Left lobe of liver (tissue), 2 donors: Measurements from ENCODE around the gene NPB. TPM values are rescaled to one million over a fixed set of nuclear protein-coding genes. Genes with fewer than 3 reads are reported as not detected.
A peak's percentile ranks its signal among the peaks of the same experiment; 100 is the strongest.

ENCODE experiments used
- ATAC-seq: fragments of 200-7000 bp; cut with Tn5 transposase; one replicate; pipeline ENCODE4 v1.9.1; 2020; ENCODE audit warnings: mild to moderate bottlenecking, moderate library complexity
- DNase-seq: peaks from one replicate; pipeline ENCODE4 v3.0.0-alpha.2; 2020; ENCODE audit warnings: low spot score
- total RNA-seq: library from RNA; stranded (reverse); gene quantifications from one replicate; pipeline ENCODE4 v1.2.1, GENCODE V29; 2021
- donor health status: DM: no; HTN: no; CAD: no; lungs with moderate emphysema.
- donor health status: DM: no; HTN: yes; CAD: no.

NPB gene
- total RNA-seq, 1 donor from 2014 or later = 0.13 TPM

DNA sequence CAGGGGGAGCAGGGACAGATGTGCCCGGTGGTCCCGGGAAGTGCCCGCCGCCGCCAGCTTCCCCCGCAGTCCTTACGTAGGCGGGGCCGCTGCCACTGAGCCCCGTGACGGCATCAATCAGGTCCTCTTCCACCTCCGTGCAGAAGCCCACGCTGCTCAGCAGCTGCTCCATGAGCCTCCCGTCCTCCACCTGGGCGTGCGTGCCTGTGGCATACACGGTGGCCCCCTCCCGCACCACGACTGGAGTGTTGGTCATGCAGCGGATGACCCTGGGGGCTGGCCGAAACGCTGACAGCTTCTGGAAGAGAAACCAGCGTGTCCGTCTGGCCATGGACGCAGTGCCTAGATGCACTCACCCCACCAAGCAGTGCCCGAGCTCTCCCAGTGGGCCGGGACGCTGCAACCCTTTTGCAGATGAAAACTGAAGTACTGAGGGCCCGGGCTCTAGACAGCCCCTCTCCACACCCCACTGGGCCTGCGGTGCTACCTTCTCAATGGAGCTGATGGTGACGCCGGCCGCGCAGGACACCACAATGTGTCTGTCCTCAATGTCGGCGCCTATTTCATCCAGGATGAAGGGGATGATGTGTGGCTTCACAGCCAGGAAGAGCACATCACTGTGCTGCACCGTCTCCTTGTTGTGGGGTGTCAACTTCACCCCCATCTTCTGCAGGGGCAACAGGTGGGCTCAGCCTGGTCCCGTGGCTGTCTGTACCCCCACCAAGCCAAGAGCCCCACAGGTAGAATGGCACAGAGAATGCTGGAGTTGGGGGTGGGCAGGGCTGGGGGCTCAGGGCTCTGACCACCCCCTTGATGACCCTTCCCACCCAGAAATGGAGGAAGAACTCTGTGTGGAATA lies 33.0 kb downstream of the NPB start:
- no peak for DNase-seq

DNA sequence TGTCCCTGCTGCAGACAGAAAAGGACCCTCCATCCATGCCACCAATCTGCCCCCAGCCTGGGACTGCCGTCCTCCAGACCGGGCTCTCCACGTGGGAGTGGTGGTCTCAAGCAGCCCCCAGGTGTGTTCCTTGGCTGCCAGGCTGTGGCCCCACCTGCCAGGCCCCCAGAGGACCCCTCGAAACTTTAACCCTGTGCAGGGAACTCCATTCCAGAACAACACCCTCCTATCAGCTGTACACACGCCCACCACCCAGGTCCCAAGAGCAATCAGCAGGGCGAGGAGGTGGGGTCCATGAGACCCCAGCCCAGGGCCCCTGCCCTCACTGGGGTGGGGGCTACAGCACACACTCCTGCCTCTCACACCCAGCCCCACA lies 33.7 kb downstream of the NPB start:
- ATAC-seq (no peak), DNase-seq (no peak)

More for the DNA sequence above, 33.0 kb downstream of the NPB start:
- ATAC-seq = no peak

- ATAC-seq (no peak), DNase-seq (no peak)
These were observed 37.2 kb downstream of the NPB start for GRCh38 chr17:81939218-81939617.

DNA sequence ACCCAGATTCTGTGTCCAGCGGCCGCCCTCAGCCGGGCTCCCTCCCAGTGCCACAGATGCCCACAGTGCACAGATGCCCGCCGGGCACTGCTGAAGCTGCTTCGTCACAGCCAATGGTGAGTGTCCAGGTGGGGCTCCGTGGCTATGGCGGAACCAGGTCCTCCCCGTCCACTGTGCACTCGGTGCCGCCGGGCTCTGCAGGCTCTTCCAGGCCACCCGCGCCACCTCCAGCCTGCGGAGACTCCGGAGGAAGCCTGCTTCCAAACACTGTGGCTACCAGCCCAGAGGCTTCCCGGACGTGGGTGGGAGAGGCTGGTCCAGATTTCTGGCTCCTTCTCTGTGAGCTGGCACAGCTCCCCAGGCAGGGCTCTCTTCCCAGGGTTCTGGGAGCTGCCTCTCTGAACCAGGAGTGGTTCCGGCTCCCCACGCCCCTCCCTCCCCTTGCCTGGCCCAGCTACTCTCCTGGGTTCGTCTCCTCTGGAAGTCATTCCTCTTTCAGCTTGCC lies 37.9 kb downstream of the NPB start:
- peak; percentile 4 for ATAC-seq
- no peak for DNase-seq

DNA sequence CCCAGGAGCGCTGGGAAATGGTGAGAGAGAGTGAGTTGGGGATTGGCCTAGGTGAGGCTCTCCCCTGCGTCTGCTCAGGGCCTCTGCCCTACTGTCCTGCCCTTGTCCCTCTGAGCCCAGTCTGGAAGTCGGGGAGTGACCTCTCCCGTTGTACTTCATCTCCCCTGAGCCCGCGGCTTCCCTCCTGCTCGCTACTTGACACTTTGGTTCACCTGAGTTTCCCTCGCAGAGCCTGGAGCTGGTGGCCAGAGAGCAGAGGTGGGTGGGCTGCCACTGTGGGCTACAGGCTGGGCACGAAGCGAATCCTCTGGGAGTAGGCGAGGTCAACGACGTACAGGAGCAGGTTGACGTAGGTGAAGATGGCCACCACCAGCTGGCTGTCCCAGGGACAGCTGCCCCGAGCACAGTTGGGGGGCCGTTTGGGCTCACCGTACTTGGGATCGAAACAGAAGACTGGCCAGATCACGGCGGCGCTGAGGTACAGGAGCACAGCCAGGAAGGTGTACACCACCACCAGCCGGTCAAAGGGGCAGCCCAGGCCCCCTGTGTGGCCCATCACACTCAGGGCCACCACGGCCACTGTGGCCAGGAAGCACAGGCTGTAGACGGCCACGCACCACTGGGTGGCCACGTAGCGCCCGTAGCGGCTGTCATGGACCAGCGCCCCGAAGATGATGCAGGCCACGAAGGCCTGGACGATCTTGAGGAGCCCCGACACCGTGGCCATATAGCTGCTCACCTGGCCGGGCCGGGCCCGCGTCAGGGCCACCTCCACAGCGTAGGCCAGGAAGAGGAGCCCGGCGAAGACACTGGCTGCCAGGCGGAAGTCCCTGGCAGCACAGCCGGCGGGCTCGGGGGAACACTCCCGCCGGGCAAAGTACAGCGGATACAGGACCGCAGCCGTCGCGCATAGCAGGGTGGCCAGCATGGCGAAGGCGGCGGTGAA lies 38.8 kb downstream of the NPB start:
- DNase-seq = no peak
- no peak for ATAC-seq

DNA sequence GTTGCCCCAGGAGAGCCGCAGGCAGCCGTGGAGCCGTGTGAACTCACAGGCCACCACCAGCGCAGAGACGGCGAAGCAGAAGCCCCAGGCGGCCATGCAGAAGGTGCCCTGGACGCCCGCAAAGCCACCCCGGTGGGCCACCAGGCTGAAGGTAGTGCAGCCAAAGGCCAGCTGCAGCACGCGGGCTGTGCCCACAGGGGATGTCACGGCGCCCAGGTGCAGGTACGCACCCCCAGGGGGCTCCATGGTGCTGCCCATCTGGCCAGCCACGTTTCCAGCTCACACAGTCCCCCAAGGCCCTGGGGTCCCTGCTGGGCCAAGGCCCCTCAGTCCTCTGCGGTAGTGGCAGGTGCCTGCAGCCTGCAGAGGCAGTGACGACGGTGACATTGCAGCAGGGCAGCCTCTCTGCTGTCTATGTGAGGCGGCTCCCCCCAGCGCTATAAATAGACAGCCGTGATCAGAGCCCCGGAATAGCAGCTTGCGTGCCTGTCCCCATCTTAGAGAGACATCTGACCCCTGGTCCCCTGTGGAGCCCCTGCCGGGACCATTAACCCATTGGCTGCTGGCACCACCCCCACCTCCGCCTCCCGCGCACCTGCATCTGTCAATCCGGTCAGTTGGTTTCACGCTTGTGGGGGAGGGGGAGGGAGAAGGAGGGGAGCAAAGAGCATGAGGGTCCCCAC lies 39.6 kb downstream of the NPB start:
- no peak for DNase-seq
- ATAC-seq = no peak

DNA sequence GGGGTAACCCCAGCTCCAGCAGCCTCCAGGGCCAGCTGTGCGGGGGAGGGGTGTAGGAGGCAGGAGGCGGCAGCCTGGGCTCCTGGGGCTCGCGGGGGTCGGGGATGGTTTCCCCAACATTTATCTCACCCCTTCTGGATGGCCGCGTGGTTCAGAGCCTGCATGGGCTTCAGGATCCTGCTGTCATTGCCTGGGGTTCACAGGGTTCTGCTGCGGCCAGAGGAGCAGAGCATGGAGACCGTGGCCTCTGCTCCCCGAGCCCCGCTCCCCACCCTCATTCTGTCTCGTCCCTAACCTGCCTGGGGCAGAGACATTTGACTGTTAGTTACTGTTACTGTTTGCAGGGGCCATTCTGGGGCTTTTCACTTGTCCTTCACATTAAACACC lies 40.1 kb downstream of the NPB start:
- ATAC-seq (no peak), DNase-seq (no peak)

GRCh38 chr17:81944858-81945257 lies 42.8 kb downstream of the NPB start:
- DNase-seq (no peak), ATAC-seq (no peak)

DNA sequence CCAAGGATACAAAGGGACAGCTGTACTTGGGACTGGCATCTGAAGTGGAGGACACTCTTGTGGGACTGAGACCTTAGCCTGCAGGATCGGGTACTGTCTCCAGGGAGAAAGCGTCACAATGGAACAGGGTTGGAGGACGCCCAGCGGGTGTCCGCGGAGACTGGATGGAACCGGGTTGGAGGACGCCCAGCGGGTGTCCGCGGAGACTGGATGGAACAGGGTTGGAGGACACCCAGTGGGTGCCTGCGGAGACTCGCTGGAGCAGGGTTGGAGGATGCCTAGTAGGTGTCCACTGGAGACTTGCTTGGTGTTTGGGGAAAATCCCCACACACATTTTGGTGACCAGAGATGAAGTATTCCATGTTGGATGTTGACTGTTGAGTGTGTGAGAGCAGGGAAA lies 45.2 kb downstream of the NPB start, which contains the start of gene MYADML2:
TSS of gene MYADML2 (minus strand) at position 45 of the 400 bp plus-strand sequence. CDS start 5,492 bp downstream, outside the sequence.
- DNase-seq = no peak
- no peak for ATAC-seq

- no peak for ATAC-seq
- DNase-seq = no peak
These were observed 46.8 kb downstream of the NPB start for GRCh38 chr17:81948635-81949378.

GRCh38 chr17:81950501-81950900 lies 48.5 kb downstream of the NPB start:
- ATAC-seq (no peak), DNase-seq (no peak)

- no peak for ATAC-seq
- no peak for DNase-seq
These were observed 50.0 kb downstream of the NPB start for GRCh38 chr17:81951785-81952684.

Other genes starting within 250 kb of the NPB start
- 0.40 TPM for gene PDE6G, start 245.7 kb upstream of the NPB start, total RNA-seq
- 18.3 TPM for gene OXLD1, start 235.6 kb upstream of the NPB start, total RNA-seq
- 7.0 TPM for gene CCDC137, start 235.5 kb upstream of the NPB start, total RNA-seq
- gene ARL16, start 218.4 kb upstream of the NPB start, total RNA-seq = 5.1 TPM
- 40.3 TPM for gene HGS, start 218.2 kb upstream of the NPB start, total RNA-seq
- 75.7 TPM for gene MRPL12, start 198.9 kb upstream of the NPB start, total RNA-seq
- gene SLC25A10, start 190.0 kb upstream of the NPB start, total RNA-seq = 105 TPM
- gene GCGR, start 98.1 kb upstream of the NPB start, total RNA-seq = 109 TPM
- 17.9 TPM for gene MCRIP1, start 68.9 kb upstream of the NPB start, total RNA-seq
- not detected for gene PPP1R27, start 67.2 kb upstream of the NPB start, total RNA-seq
- gene P4HB, start 41.7 kb upstream of the NPB start, total RNA-seq = 1,392 TPM
- 109 TPM for gene ARHGDIA, start 30.9 kb upstream of the NPB start, total RNA-seq
- gene ALYREF, start 10.7 kb upstream of the NPB start, total RNA-seq = 14.5 TPM
- gene ANAPC11, start 10.5 kb upstream of the NPB start, total RNA-seq = 95.7 TPM
- gene PCYT2, start 9.2 kb downstream of the NPB start, total RNA-seq = 113 TPM
- gene SIRT7, start 15.9 kb downstream of the NPB start, total RNA-seq = 18.0 TPM
- gene MAFG, start 25.5 kb downstream of the NPB start, total RNA-seq = 12.6 TPM
- gene PYCR1, start 35.1 kb downstream of the NPB start, total RNA-seq = 5.2 TPM
- not detected for gene MYADML2, start 45.0 kb downstream of the NPB start, total RNA-seq
- 4.2 TPM for gene NOTUM, start 58.9 kb downstream of the NPB start, total RNA-seq
- gene ASPSCR1, start 75.4 kb downstream of the NPB start, total RNA-seq = 62.9 TPM
- 60.0 TPM for gene CENPX, start 120.6 kb downstream of the NPB start, total RNA-seq
- gene LRRC45, start 121.1 kb downstream of the NPB start, total RNA-seq = 19.4 TPM
- gene RAC3, start 129.4 kb downstream of the NPB start, total RNA-seq = 8.7 TPM
- 1,477 TPM for gene DCXR, start 135.5 kb downstream of the NPB start, total RNA-seq
- 45.8 TPM for gene RFNG, start 149.6 kb downstream of the NPB start, total RNA-seq
- gene GPS1, start 149.7 kb downstream of the NPB start, total RNA-seq = 84.1 TPM
- 121 TPM for gene DUS1L, start 163.6 kb downstream of the NPB start, total RNA-seq
- gene FASN, start 196.0 kb downstream of the NPB start, total RNA-seq = 267 TPM